CD4-positive, alpha-beta memory T cell (primary cell): ENCODE measurements around the gene RNF145. TPM values are rescaled to one million over a fixed set of nuclear protein-coding genes. Genes with fewer than 3 reads are reported as not detected.
A peak's percentile ranks its signal among the peaks of the same experiment; 100 is the strongest.
"Not testable (repeated sequence)": the region's sequence is repeated elsewhere in the genome, so short reads cannot be mapped to it uniquely, and the experiment has no call there.

Source experiments
- CTCF ChIA-PET: fragments of 350-600 bp; sonication (Branson Sonifier 250); formaldehyde crosslinking; loops from one replicate; lab custom pipeline; 2021; ENCODE audit warnings: inconsistent platforms; ENCODE audit not compliant: partially characterized antibody; lab: Charles Lee
- POLR2A ChIA-PET: fragments of 350-600 bp; sonication (Branson Sonifier 250); formaldehyde crosslinking; loops from one replicate; lab custom pipeline; 2021; ENCODE audit not compliant: partially characterized antibody; lab: Charles Lee
- DNase-seq, 5 donors: peaks; one replicate each; pipeline versions ENCODE4 v3.0.0 to v3.0.0-alpha.2; 2020 to 2022; ENCODE audit warnings: mixed read lengths in 1 of 5
- H3K27ac ChIP-seq: one replicate; pipeline ENCODE4 v1.7.0; 2013; ENCODE audit warnings: low read depth, low read length
- H3K27me3 ChIP-seq: 2 replicates; pipeline ENCODE4 v1.7.0; 2013; ENCODE audit warnings: mild to moderate bottlenecking, low read length, moderate library complexity; ENCODE audit not compliant: insufficient read depth
- H3K36me3 ChIP-seq: 2 replicates; pipeline ENCODE4 v1.7.0; 2013; ENCODE audit warnings: mild to moderate bottlenecking, low read length, moderate library complexity; ENCODE audit not compliant: insufficient read depth
- H3K4me1 ChIP-seq: 2 replicates; pipeline ENCODE4 v1.7.0; 2013; ENCODE audit warnings: mild to moderate bottlenecking, low read length, moderate library complexity; ENCODE audit not compliant: insufficient read depth
- H3K4me3 ChIP-seq, 2 donors: one replicate each; pipeline ENCODE4 v1.7.0; 2013; ENCODE audit warnings: low read length in 2 of 2, mild to moderate bottlenecking in 1 of 2
- H3K9me3 ChIP-seq, 2 donors: one replicate each; pipeline ENCODE4 v1.7.0; 2013; ENCODE audit warnings: low read length in 2 of 2, control low read depth in 1 of 2; ENCODE audit not compliant: control insufficient read depth in 1 of 2
- H3K27ac Mint-ChIP-seq, 7 donors: one replicate each; pipeline ENCODE4 v1.8.0; 2020 to 2021; ENCODE audit warnings: mixed read lengths in 7 of 7, mild to moderate bottlenecking in 6 of 7, inconsistent platforms in 3 of 7, moderate library complexity in 3 of 7
- H3K27me3 Mint-ChIP-seq, 2 donors: one replicate each; pipeline ENCODE4 v1.8.0; 2020 to 2021; ENCODE audit warnings: mixed read lengths in 2 of 2
- H3K36me3 Mint-ChIP-seq, 2 donors: one replicate each; pipeline ENCODE4 v1.8.0; 2020 to 2021; ENCODE audit warnings: mixed read lengths in 2 of 2, inconsistent platforms in 1 of 2, mild to moderate bottlenecking in 1 of 2
- H3K4me1 Mint-ChIP-seq, 4 donors: one replicate each; pipeline ENCODE4 v1.8.0; 2020 to 2021; ENCODE audit warnings: mixed read lengths in 4 of 4, mild to moderate bottlenecking in 1 of 4
- H3K4me3 Mint-ChIP-seq, 8 donors: one replicate each; pipeline ENCODE4 v1.8.0; 2020 to 2021; ENCODE audit warnings: mixed read lengths in 8 of 8, mild to moderate bottlenecking in 7 of 8, moderate library complexity in 6 of 8, inconsistent platforms in 3 of 8
- H3K9me3 Mint-ChIP-seq, 8 donors: one replicate each; pipeline ENCODE4 v1.8.0; 2020 to 2021; ENCODE audit warnings: mixed read lengths in 8 of 8, mild to moderate bottlenecking in 5 of 8, inconsistent platforms in 3 of 8, moderate library complexity in 1 of 8
- intact Hi-C: fragments of 100-400 bp; cut with micrococcal nuclease; formaldehyde crosslinking; loops from one replicate; pipeline ENCODE4 v1.15.1; 2023
- polyA plus RNA-seq, 2 donors: library from polyadenylated mRNA; unstranded; fragments of 300-500 nt; fragmentation: Illumina TruSeq; gene quantifications; one replicate each; pipeline ENCODE4 v1.2.3, GENCODE V29; 2021
- total RNA-seq, 2 experiments: library from RNA; stranded (reverse); gene quantifications; one replicate each; pipeline ENCODE4 v1.2.3, GENCODE V29; 2021

RNF145 gene
- total and polyA plus RNA-seq, 4 experiments from 2014 or later = 13.1 to 67.8 (median 39.6) TPM

DNA sequence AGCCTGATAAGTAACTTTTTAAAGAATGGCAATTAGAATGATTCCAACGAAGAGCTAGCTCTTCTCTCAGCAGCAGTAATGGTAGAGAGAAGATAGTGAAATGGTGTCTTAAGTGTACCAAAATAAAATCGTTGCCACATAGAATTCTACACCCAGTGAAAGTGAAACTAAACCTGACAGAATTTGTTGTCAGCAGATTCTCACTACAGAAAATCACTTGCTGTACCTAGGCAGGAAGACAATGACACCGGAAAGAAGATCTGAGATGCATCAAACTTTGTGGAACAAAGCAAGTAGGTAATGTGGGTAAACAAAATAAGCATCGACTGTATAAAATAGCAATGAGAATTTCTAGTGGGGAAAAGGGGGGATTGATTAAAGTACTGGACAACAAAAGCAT lies 88.9 kb downstream of the RNF145 start:
- peaks cover 16% of the 10 kb centered on the region for H3K4me1 ChIP-seq
- Mint-ChIP-seq H3K36me3 (peaks cover 0 to 3% of the 10 kb centered on the region in 2 donors), H3K4me3 (peak overlapping the region; percentile 61 to 89 (median 77)), H3K27me3 (no peaks in the 10 kb centered on the region), H3K9me3 (peaks cover 1 to 10% (median 8%) of the 10 kb centered on the region in 8 donors), H3K4me1 (peaks cover 16 to 23% (median 20%) of the 10 kb centered on the region in 4 donors), H3K27ac (peak overlapping the region; percentile 75 to 96 (median 90))
- POLR2A ChIA-PET = interaction anchor here (0.8 to 1.4 kb wide), 2 partner anchors 14 to 221 kb away, joined by 3 to 6 read pairs; no protein-coding TSS in a partner anchor
- H3K4me3 ChIP-seq = peak overlapping the region in 1 of 2 donors; percentile 29
- intact Hi-C loops = no loop called here
- H3K27ac ChIP-seq = peak overlapping the region; percentile 30
- H3K36me3 ChIP-seq = no peaks in the 10 kb centered on the region
- H3K27me3 ChIP-seq = no peaks in the 10 kb centered on the region
- CTCF ChIA-PET = interaction anchor here (1.3 to 2.2 kb wide), 6 partner anchors 9 to 425 kb away, joined by 3 to 19 read pairs (median 7); no protein-coding TSS in a partner anchor
- no peaks in the 10 kb centered on the region for H3K9me3 ChIP-seq
- peak in 4 of 5 donors; percentile 52 to 68 (median 60) for DNase-seq

- H3K27ac Mint-ChIP-seq = peak overlapping the region; percentile 75 to 96 (median 90)
Measured at GRCh38 chr5:159119842-159120241, 89.5 kb downstream of the RNF145 start.

DNA sequence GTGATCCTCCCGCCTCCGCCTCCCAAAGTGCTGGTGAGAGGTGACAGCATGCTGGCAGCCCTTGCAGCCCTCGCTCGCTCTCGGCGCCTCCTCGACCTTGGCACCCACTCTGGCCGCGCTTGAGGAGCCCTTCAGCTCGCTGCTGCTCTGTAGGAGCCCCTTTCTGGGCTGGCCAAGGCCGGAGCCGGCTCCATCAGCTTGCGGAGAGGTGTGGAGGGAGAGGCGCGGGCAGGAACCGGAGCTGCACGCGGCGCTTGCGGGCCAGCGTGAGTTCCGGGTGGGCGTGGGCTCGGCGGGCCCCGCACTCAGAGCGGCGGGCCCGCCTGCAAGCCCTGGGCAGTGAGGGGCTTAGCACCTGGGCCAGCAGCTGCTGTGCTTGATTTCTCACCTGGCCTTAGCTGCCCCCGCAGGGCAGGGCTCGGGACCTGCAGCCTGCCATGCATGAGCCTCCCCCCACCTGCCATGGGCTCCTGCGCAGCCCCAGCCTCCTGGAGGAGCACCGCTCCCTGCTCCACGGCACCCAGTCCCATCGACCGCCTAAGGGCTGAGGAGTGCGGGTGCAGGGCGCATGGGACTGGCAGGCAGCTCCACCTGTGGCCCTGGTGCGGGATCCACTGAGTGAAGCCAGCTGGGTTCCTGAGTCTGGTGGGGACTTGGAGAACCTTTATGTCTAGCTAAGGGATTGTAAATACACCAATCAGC lies 90.2 kb downstream of the RNF145 start:
- H3K4me1 ChIP-seq = peaks cover 16% of the 10 kb centered on the region

More at GRCh38 chr5:159119842-159120241, 89.5 kb downstream of the RNF145 start:
- peaks cover 16 to 23% (median 20%) of the 10 kb centered on the region in 4 donors for H3K4me1 Mint-ChIP-seq
- DNase-seq, H3K27me3 ChIP-seq, H3K9me3 ChIP-seq, H3K9me3 Mint-ChIP-seq, intact Hi-C loops, H3K36me3 Mint-ChIP-seq, H3K27me3 Mint-ChIP-seq, H3K36me3 ChIP-seq: not testable (repeated sequence)
- H3K4me3 Mint-ChIP-seq = peak overlapping the region; percentile 61 to 89 (median 77)
- peaks cover 16% of the 10 kb centered on the region for H3K4me1 ChIP-seq
- POLR2A ChIA-PET = interaction anchor here (0.8 to 1.4 kb wide), 3 partner anchors 13 to 221 kb away, joined by 3 to 6 read pairs (median 3); no protein-coding TSS in a partner anchor
- CTCF ChIA-PET = interaction anchor here (0.6 to 2.2 kb wide), 7 partner anchors 9 to 978 kb away, joined by 3 to 19 read pairs (median 6); no protein-coding TSS in a partner anchor
- H3K27ac ChIP-seq = peak overlapping the region; percentile 30
- H3K4me3 ChIP-seq = peak overlapping the region in 1 of 2 donors; percentile 29

DNA sequence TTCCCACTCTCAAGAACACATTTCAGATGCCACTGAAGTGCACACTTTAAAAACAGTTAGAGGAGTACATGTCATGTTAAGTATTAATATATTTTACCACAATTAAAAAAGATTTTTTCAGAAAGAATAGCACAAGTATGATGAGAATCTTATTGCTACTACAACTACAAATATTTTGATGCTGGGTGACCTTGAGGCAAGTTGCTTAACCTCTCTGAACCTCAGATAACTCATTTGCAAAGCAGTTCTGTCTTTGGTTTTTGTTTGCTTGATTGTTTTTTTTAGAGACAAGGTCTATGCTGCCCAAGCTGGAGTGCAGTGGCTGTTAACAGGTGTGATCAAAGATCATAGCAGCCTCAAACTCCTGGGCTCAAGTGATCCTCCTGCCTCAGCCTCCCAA lies 95.9 kb downstream of the RNF145 start:
- DNase-seq = no peak
- Histone ChIP-seq H3K36me3 (no peaks in the 10 kb centered on the region), H3K4me1 (no peaks in the 10 kb centered on the region), H3K27me3 (peaks cover 11% of the 10 kb centered on the region), H3K9me3 (no peaks in the 10 kb centered on the region), H3K4me3 (no peak overlapping the region), H3K27ac (no peak overlapping the region)
- ChIA-PET CTCF (interaction anchor here (0.8 to 13.9 kb wide), 2 partner anchors 20 to 418 kb away, joined by 4 to 406 read pairs; no protein-coding TSS in a partner anchor), POLR2A (no interaction called here)
- Mint-ChIP-seq H3K4me3 (no peak overlapping the region), H3K4me1 (peaks cover 0 to 3% (median 1%) of the 10 kb centered on the region in 4 donors), H3K36me3 (no peaks in the 10 kb centered on the region), H3K9me3 (peaks cover 0 to 3% (median 2%) of the 10 kb centered on the region in 8 donors), H3K27ac (no peak overlapping the region), H3K27me3 (peaks cover 15 to 18% of the 10 kb centered on the region in 2 donors)
- intact Hi-C loops = no loop called here

More for the DNA sequence above, 90.2 kb downstream of the RNF145 start:
- H3K4me3 Mint-ChIP-seq, H3K27me3 ChIP-seq, H3K4me3 ChIP-seq, H3K9me3 Mint-ChIP-seq, DNase-seq, H3K9me3 ChIP-seq, H3K27ac Mint-ChIP-seq, H3K36me3 Mint-ChIP-seq, H3K36me3 ChIP-seq, H3K27me3 Mint-ChIP-seq, intact Hi-C loops, H3K27ac ChIP-seq: not testable (repeated sequence)
- H3K4me1 Mint-ChIP-seq = peaks cover 16 to 23% (median 20%) of the 10 kb centered on the region in 4 donors
- CTCF ChIA-PET = interaction anchor here (0.6 to 2.2 kb wide), 7 partner anchors 8 to 979 kb away, joined by 3 to 19 read pairs (median 6); no protein-coding TSS in a partner anchor
- POLR2A ChIA-PET = interaction anchor here (0.8 to 1.4 kb wide), 2 partner anchors 12 to 18 kb away, joined by 3 to 6 read pairs; no protein-coding TSS in a partner anchor

DNA sequence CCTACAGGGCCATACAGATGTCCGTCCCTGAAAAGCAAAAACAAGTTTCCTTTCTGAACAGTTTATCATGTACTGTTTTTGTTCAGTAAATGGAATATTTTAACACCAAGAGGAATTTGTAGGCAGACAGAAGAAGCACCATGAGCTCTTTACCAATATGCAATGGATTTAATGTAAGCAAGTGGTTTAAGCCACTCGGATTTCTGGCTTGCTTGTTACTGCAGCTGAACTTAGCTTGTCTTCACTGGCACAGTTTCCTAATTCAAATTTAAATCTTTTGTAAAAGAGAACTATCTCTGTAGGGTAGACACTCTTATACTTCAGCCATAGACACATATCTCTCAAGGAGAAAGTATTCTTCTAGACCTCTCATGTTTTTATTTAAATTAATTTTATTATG lies 96.9 kb downstream of the RNF145 start:
- Histone ChIP-seq H3K9me3 (no peaks in the 10 kb centered on the region), H3K36me3 (no peaks in the 10 kb centered on the region), H3K4me1 (no peaks in the 10 kb centered on the region), H3K4me3 (no peak overlapping the region), H3K27ac (no peak overlapping the region), H3K27me3 (peaks cover 16% of the 10 kb centered on the region)
- CTCF ChIA-PET = interaction anchor here (2.4 to 13.9 kb wide), 3 partner anchors 20 to 1037 kb away, joined by 6 to 406 read pairs (median 10); no protein-coding TSS in a partner anchor
- H3K9me3 Mint-ChIP-seq = no peaks in the 10 kb centered on the region
- H3K27me3 Mint-ChIP-seq = peaks cover 15 to 20% of the 10 kb centered on the region in 2 donors
- no peaks in the 10 kb centered on the region for H3K36me3 Mint-ChIP-seq
- H3K4me3 Mint-ChIP-seq = no peak overlapping the region
- no peak overlapping the region for H3K27ac Mint-ChIP-seq
- POLR2A ChIA-PET = no interaction called here
- DNase-seq = no peak
- intact Hi-C loops = no loop called here
- H3K4me1 Mint-ChIP-seq = no peaks in the 10 kb centered on the region

Other genes with a start within 250 kb of the RNF145 start
- 1 to 10 TPM in 1 of 2 experiments, under 1 TPM in 1; 0.35 to 1.4 TPM for gene EBF1, start 109.6 kb downstream of the RNF145 start, total RNA-seq
- under 1 TPM; 0.12 to 0.18 TPM for gene EBF1, start 109.6 kb downstream of the RNF145 start, polyA plus RNA-seq
- 10 to 100 TPM; 31.6 to 33.4 TPM for gene UBLCP1, start 53.7 kb upstream of the RNF145 start, total RNA-seq
- 10 to 100 TPM; 51.5 to 62.0 TPM for gene UBLCP1, start 53.7 kb upstream of the RNF145 start, polyA plus RNA-seq
- not detected for gene IL12B, start 120.9 kb upstream of the RNF145 start, total RNA-seq
- gene IL12B, start 120.9 kb upstream of the RNF145 start, polyA plus RNA-seq = not detected